GM12865 (cell line): ENCODE data around the gene KIAA0513.
A peak's percentile ranks its signal among the peaks of the same experiment; 100 is the strongest.

Source experiments
- DNase-seq: peaks from one replicate; pipeline ENCODE4 v3.0.0; 2010; ENCODE audit warnings: low read depth
- H3K4me3 ChIP-seq: 2 replicates; pipeline ENCODE4 v1.5.1; 2011; ENCODE audit warnings: mild to moderate bottlenecking, low read depth, low read length, control low read depth
- TF ChIP-seq, protein P1 (sequence below): IDR thresholded peaks from 2 replicates; pipeline ENCODE4 v1.5.1; 2011; ENCODE audit warnings: low read length, control low read depth, low read depth, inconsistent platforms; ENCODE audit not compliant: insufficient read depth; ENCODE audit errors: missing control alignments

The KIAA0513 gene

GRCh38 chr16:85094176-85094805 is 66.7 kb downstream of the KIAA0513 start:
- no peak for DNase-seq
- TF ChIP-seq, protein P1, sequence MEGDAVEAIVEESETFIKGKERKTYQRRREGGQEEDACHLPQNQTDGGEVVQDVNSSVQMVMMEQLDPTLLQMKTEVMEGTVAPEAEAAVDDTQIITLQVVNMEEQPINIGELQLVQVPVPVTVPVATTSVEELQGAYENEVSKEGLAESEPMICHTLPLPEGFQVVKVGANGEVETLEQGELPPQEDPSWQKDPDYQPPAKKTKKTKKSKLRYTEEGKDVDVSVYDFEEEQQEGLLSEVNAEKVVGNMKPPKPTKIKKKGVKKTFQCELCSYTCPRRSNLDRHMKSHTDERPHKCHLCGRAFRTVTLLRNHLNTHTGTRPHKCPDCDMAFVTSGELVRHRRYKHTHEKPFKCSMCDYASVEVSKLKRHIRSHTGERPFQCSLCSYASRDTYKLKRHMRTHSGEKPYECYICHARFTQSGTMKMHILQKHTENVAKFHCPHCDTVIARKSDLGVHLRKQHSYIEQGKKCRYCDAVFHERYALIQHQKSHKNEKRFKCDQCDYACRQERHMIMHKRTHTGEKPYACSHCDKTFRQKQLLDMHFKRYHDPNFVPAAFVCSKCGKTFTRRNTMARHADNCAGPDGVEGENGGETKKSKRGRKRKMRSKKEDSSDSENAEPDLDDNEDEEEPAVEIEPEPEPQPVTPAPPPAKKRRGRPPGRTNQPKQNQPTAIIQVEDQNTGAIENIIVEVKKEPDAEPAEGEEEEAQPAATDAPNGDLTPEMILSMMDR = no peak

GRCh38 chr16:85094812-85095211 is 67.2 kb downstream of the KIAA0513 start:
- H3K4me3 ChIP-seq = no peak overlapping the region
- TF ChIP-seq, protein P1 = no peak
- no peak for DNase-seq

More at GRCh38 chr16:85094176-85094805, 66.7 kb downstream of the KIAA0513 start:
- H3K4me3 ChIP-seq = no peak overlapping the region

DNA sequence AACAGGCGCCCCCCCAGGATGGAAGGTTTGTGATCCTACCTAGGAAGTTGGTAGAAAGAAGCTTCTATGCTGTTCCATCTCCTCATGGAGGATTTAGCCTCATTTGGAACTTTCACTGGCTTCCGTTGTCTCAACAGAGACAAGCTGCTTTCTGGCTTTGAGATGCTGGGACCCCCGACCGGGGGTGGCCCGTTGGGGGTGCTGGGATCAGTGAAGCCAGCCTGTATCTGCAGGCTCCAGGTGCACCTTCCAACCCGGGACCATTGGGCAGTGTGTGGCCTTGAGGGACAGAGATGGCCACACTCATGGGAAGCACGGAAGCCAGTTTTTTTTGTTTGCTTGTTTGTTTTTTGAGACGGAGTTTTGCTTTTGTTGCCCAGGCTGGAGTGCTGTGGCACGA is 69.3 kb downstream of the KIAA0513 start:
- H3K4me3 ChIP-seq = no peak overlapping the region
- TF ChIP-seq, protein P1 = no peak
- DNase-seq = no peak

DNA sequence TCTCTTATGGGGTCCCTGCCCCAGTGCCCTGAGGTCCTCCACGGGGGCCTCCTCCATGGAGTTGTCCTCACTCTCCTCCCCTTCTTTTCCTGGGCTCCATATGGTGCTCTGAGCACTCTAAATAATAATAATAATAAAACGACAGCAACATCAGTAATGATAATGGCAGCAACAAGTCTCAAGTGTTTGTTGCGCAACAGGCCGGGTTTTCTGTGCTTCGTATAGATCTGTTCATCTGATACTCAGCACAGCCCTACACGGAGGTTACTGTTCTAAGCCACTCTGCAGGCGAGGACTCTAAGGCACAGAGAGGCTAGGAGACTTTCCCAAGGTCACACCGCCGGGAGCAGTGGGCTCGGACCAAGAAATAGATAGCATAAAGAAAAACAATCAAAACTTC is 71.0 kb downstream of the KIAA0513 start:
- DNase-seq = no peak
- TF ChIP-seq, protein P1 = no peak

DNA sequence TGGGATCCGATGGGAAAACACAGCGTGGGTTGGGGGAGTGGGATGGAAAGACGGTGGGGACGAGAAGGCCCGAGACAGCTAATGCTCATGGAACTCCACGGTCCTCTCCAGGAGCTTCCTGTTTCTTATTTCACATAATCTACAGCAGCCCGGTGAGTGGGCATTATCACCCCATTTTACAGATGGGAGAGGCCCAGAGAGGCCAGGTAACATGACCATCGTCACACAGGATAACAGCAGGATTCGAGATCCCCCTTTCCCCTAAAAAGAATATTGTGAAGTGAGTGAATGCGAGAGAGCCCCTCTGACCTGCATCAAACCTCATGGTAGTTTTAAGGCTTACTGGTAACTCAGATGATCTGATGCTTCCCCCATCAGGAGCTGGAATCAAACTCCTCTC is 72.7 kb downstream of the KIAA0513 start:
- DNase-seq = no peak
- TF ChIP-seq, protein P1 = no peak
- no peak overlapping the region for H3K4me3 ChIP-seq

More for the DNA sequence above, 71.0 kb downstream of the KIAA0513 start:
- no peak overlapping the region for H3K4me3 ChIP-seq

GRCh38 chr16:85101956-85102630 is 74.5 kb downstream of the KIAA0513 start:
- H3K4me3 ChIP-seq = no peak overlapping the region
- DNase-seq = peak; percentile 30
- TF ChIP-seq, protein P1 = no peak
